NT2/D1 (cell line): ENCODE data around the gene DIDO1.

Source experiments
- DNase-seq: peaks from one replicate; pipeline ENCODE4 v3.0.0-alpha.2; 2011; ENCODE audit warnings: low read depth, low spot score
- H3K27me3 ChIP-seq: 2 replicates; pipeline ENCODE4 v1.6.0; 2011; ENCODE audit warnings: mild to moderate bottlenecking; ENCODE audit not compliant: insufficient read length, insufficient read depth
- H3K36me3 ChIP-seq: 2 replicates; pipeline ENCODE4 v1.6.1; 2011; ENCODE audit warnings: mild to moderate bottlenecking, low read length, mixed read lengths; ENCODE audit not compliant: insufficient read depth, insufficient read length
- H3K4me1 ChIP-seq: 2 replicates; pipeline ENCODE4 v1.5.1; 2011; ENCODE audit not compliant: insufficient read depth, insufficient read length
- H3K4me3 ChIP-seq: 2 replicates; pipeline ENCODE4 v1.5.1; 2011; ENCODE audit warnings: low read depth; ENCODE audit not compliant: insufficient read length
- H3K9ac ChIP-seq: 2 replicates; pipeline ENCODE4 v1.6.0; 2011; ENCODE audit warnings: low read depth; ENCODE audit not compliant: insufficient read length
- H3K9me3 ChIP-seq: 2 replicates; pipeline ENCODE4 v1.5.1; 2011; ENCODE audit warnings: mild to moderate bottlenecking, low read length; ENCODE audit not compliant: insufficient read depth
- SUZ12 ChIP-seq: IDR thresholded peaks from 2 replicates; pipeline ENCODE4 v1.6.1; 2011; ENCODE audit not compliant: insufficient read length, insufficient read depth; ENCODE audit errors: extremely low read depth
- YY1 ChIP-seq: IDR thresholded peaks from 2 replicates; pipeline ENCODE4 v1.6.1; 2011; ENCODE audit not compliant: insufficient read length, insufficient read depth
- ZNF274 ChIP-seq: IDR thresholded peaks from 2 replicates; pipeline ENCODE4 v1.6.1; 2011; ENCODE audit warnings: mild to moderate bottlenecking, low read depth, low read length

The DIDO1 gene

GRCh38 chr20:62917720-62918119, 8.6 kb downstream of the DIDO1 start:
- Histone ChIP-seq H3K4me1 (peaks cover 9% of the 10 kb centered on the region), H3K4me3 (no peak overlapping the region), H3K9ac (no peak overlapping the region), H3K27me3 (no peaks in the 10 kb centered on the region), H3K36me3 (peaks cover 24% of the 10 kb centered on the region), H3K9me3 (no peaks in the 10 kb centered on the region)
- no peak for DNase-seq
- no peak for TF ChIP-seq ZNF274
- no peak for TF ChIP-seq SUZ12
- no peak for TF ChIP-seq YY1

- no peak overlapping the region for H3K4me3 ChIP-seq
- peaks cover 31% of the 10 kb centered on the region for H3K36me3 ChIP-seq
- H3K9me3 ChIP-seq: no peaks in the 10 kb centered on the region
- DNase-seq: no peak
- no peak overlapping the region for H3K9ac ChIP-seq
- peaks cover 5% of the 10 kb centered on the region for H3K4me1 ChIP-seq
- no peaks in the 10 kb centered on the region for H3K27me3 ChIP-seq
- no peak for TF ChIP-seq YY1
- no peak for TF ChIP-seq SUZ12
- TF ChIP-seq ZNF274: no peak
Measured at GRCh38 chr20:62916703-62917476, 9.4 kb downstream of the DIDO1 start.

- peak; percentile 67 for DNase-seq
- TF ChIP-seq YY1 (no peak), SUZ12 (no peak), ZNF274 (no peak)
- no peak overlapping the region for H3K9ac ChIP-seq
- H3K36me3 ChIP-seq: peaks cover 50% of the 10 kb centered on the region
- no peak overlapping the region for H3K4me3 ChIP-seq
- H3K27me3 ChIP-seq: no peaks in the 10 kb centered on the region
- peaks cover 3% of the 10 kb centered on the region for H3K4me1 ChIP-seq
- H3K9me3 ChIP-seq: no peaks in the 10 kb centered on the region
Measured at GRCh38 chr20:62914970-62915457, 11.3 kb downstream of the DIDO1 start.

GRCh38 chr20:62914436-62914835, 11.9 kb downstream of the DIDO1 start:
- Histone ChIP-seq H3K36me3 (peaks cover 56% of the 10 kb centered on the region), H3K27me3 (no peaks in the 10 kb centered on the region), H3K4me1 (peaks cover 2% of the 10 kb centered on the region), H3K9me3 (no peaks in the 10 kb centered on the region), H3K4me3 (no peak overlapping the region), H3K9ac (no peak overlapping the region)
- TF ChIP-seq ZNF274 (no peak), SUZ12 (no peak), YY1 (no peak)
- no peak for DNase-seq

GRCh38 chr20:62913043-62913630, 13.2 kb downstream of the DIDO1 start:
- Histone ChIP-seq H3K4me1 (peaks cover 2% of the 10 kb centered on the region), H3K9ac (no peak overlapping the region), H3K36me3 (peaks cover 69% of the 10 kb centered on the region), H3K27me3 (no peaks in the 10 kb centered on the region), H3K9me3 (no peaks in the 10 kb centered on the region), H3K4me3 (no peak overlapping the region)
- TF ChIP-seq ZNF274 (no peak), YY1 (no peak), SUZ12 (no peak)
- no peak for DNase-seq

- Histone ChIP-seq H3K4me1 (peaks cover 2% of the 10 kb centered on the region), H3K9me3 (no peaks in the 10 kb centered on the region), H3K9ac (no peak overlapping the region), H3K36me3 (peaks cover 77% of the 10 kb centered on the region), H3K27me3 (no peaks in the 10 kb centered on the region), H3K4me3 (no peak overlapping the region)
- no peak for DNase-seq
- no peak for TF ChIP-seq ZNF274
Measured at GRCh38 chr20:62911701-62912280, 14.5 kb downstream of the DIDO1 start.
